K562 (cell line): ENCODE measurements around the gene TMEM154. TPM values are rescaled to one million over a fixed set of nuclear protein-coding genes. Genes with fewer than 3 reads are reported as not detected.

Experiments used
- ATAC-seq: fragments of 200-7000 bp; cut with Tn5 transposase; 3 replicates; pipeline ENCODE4 v1.9.1; 2020; ENCODE audit warnings: moderate library complexity
- BruUV-seq: library from RNA; stranded (reverse); fragments of 400-500 nt; replicated peaks from 2 replicates; lab custom pipeline; 2021; lab: Mats Ljungman, UMichigan
- CTCF ChIA-PET: fragments of 300-600 bp; formaldehyde crosslinking; extraction: SDS; loops from one replicate; lab custom pipeline; 2021; ENCODE audit warnings: low intra/inter-chr PET ratio; lab: Yijun Ruan, JAX
- POLR2A ChIA-PET: fragments of 300-600, 350-650 bp; sonication (Branson Sonifier 250); formaldehyde crosslinking; extraction: SDS; loops from one replicate; lab custom pipeline; 2021; ENCODE audit warnings: antibody characterized with exemption, inconsistent platforms; lab: Yijun Ruan, JAX
- DNase-seq, 4 experiments: peaks; one replicate each; pipeline versions ENCODE4 v3.0.0 to v3.0.0-alpha.2; 2011 to 2018; ENCODE audit warnings: low spot score in 3 of 4, mixed read lengths in 3 of 4; ENCODE audit errors: extremely low read depth in 1 of 4
- FAIRE-seq: peaks from 2 replicates; lab custom pipeline; 2011; peaks lifted over from hg19 to GRCh38; lab: Jason Lieb, UNC
- H2AFZ ChIP-seq: 2 replicates; pipeline ENCODE4 v1.6.0; 2011; ENCODE audit warnings: low read depth, low read length, control low read depth, inconsistent platforms
- H3K27ac ChIP-seq: fragments of 200-600 bp; 3 replicates; pipeline ENCODE4 v1.8.0; 2011; ENCODE audit warnings: low read depth, mild to moderate bottlenecking, control low read depth, inconsistent platforms, low read length, moderate library complexity, mixed read lengths; ENCODE audit errors: extremely low read depth
- H3K27me3 ChIP-seq, 2 experiments: fragments of 300-600 bp in 1 of 2; 2 replicates in 1 of 2; 3 replicates in 1 of 2; pipeline versions ENCODE4 v1.6.0 to v1.8.0; 2011; ENCODE audit warnings: inconsistent platforms in 2 of 2, low read length in 2 of 2, mild to moderate bottlenecking in 1 of 2, mixed read lengths in 1 of 2, moderate library complexity in 1 of 2; ENCODE audit not compliant: control insufficient read depth in 2 of 2, insufficient read depth in 2 of 2
- H3K36me3 ChIP-seq: fragments of 300-600 bp; 3 replicates; pipeline ENCODE4 v1.8.0; 2011; ENCODE audit warnings: mild to moderate bottlenecking, low read length, inconsistent platforms; ENCODE audit not compliant: control insufficient read depth, insufficient read depth
- H3K4me1 ChIP-seq, 2 experiments: fragments of 200-600 bp in 1 of 2; replicated peaks in 1 of 2; 2 replicates in 1 of 2; 3 replicates in 1 of 2; pipeline versions ENCODE4 v1.5.1 to v1.8.0; 2011; ENCODE audit warnings: inconsistent platforms in 2 of 2, low read length in 2 of 2, mild to moderate bottlenecking in 1 of 2, mixed read lengths in 1 of 2, moderate library complexity in 1 of 2; ENCODE audit not compliant: control insufficient read depth in 2 of 2, insufficient read depth in 2 of 2
- H3K4me2 ChIP-seq: 2 replicates; pipeline ENCODE4 v1.6.1; 2011; ENCODE audit warnings: low read length, control low read depth, inconsistent platforms, mixed read lengths; ENCODE audit not compliant: insufficient read depth
- H3K4me3 ChIP-seq: fragments of 200-600 bp; sonication (generic), shearing (Covaris generic); 2 replicates; pipeline ENCODE4 v1.5.1; 2016; ENCODE audit warnings: control low read depth, inconsistent platforms
- H3K79me2 ChIP-seq: fragments of 200-600 bp; 3 replicates; pipeline ENCODE4 v1.8.0; 2011; ENCODE audit warnings: low read length, inconsistent platforms; ENCODE audit not compliant: control insufficient read depth, insufficient read depth
- H3K9ac ChIP-seq, 2 experiments: 2 replicates each; pipeline versions ENCODE4 v1.6.0 to v1.6.1; 2011; ENCODE audit warnings: low read depth in 2 of 2, low read length in 2 of 2, control low read depth in 1 of 2, inconsistent platforms in 1 of 2, mild to moderate bottlenecking in 1 of 2, mixed read lengths in 1 of 2; ENCODE audit not compliant: insufficient read depth in 1 of 2
- H3K9me1 ChIP-seq: one replicate; pipeline ENCODE4 v1.6.0; 2011; ENCODE audit warnings: inconsistent platforms, mild to moderate bottlenecking, low read length, moderate library complexity; ENCODE audit not compliant: control insufficient read depth, insufficient read depth
- H3K9me3 ChIP-seq: replicated peaks from 2 replicates; pipeline ENCODE4 v1.5.1; 2011; ENCODE audit warnings: low read depth, low read length, inconsistent platforms; ENCODE audit not compliant: control insufficient read depth, insufficient read depth
- H4K20me1 ChIP-seq: replicated peaks from 2 replicates; pipeline ENCODE4 v1.6.1; 2011; ENCODE audit warnings: low read length, inconsistent platforms, mixed read lengths; ENCODE audit not compliant: control insufficient read depth, insufficient read depth
- MYBL2 ChIP-seq, 2 experiments: fragments of 450-650 bp in 1 of 2; sonication (generic) in 1 of 2; formaldehyde crosslinking in 1 of 2; IDR thresholded peaks; 2 replicates each; pipeline versions ENCODE4 v1.6.1 to v1.8.1; 2017 to 2022; ENCODE audit warnings: borderline replicate concordance in 1 of 2, inconsistent platforms in 1 of 2, low read depth in 1 of 2, mild to moderate bottlenecking in 1 of 2, missing genetic modification reagents in 1 of 2, moderate library complexity in 1 of 2
- PCBP1 ChIP-seq: fragments of 200-400 bp; formaldehyde crosslinking; IDR thresholded peaks from 2 replicates; pipeline ENCODE4 v1.6.1; 2018; ENCODE audit warnings: mild to moderate bottlenecking, low read depth, low read length; ENCODE audit not compliant: poor library complexity, severe bottlenecking
- WGBS: fragments of 100-300 bp; shearing (Covaris generic); methylation state at CpG from one replicate; pipeline ENCODE4 v1.1.6; 2016; ENCODE audit warnings: low coverage, mixed read lengths; ENCODE audit not compliant: insufficient coverage; ENCODE audit errors: missing lambda C conversion rate; 5-methylcytosine and 5-hydroxymethylcytosine counted together
- in situ Hi-C: fragments of 300-500 bp; cut with MboI; formaldehyde crosslinking; loops from 4 replicates; pipeline ENCODE4 v1.15.0; 2018; ENCODE audit warnings: inconsistent platforms, mixed read lengths
- intact Hi-C: fragments of 100-400 bp; cut with micrococcal nuclease; formaldehyde crosslinking; loops from 2 replicates; pipeline ENCODE4 v1.14.2; 2022
- polyA plus RNA-seq, 8 experiments: library from polyadenylated mRNA; depleted of rRNA in 4 of 8; stranded (reverse) in 5 of 8; unstranded in 3 of 8; fragments of >200 nt; fragmentation: Nextera tagmentation in 2 of 8; fragmentation: Illumina TruSeq in 1 of 8; extraction: Ambion mirVana in 2 of 8; extraction: Trizol in 1 of 8; gene quantifications; 2 replicates each; pipeline versions ENCODE4 v1.2.1 to v1.2.3, GENCODE V29; 2011 to 2014; ENCODE audit warnings: inconsistent platforms in 1 of 8, missing spikeins in 1 of 8
- total RNA-seq, 7 experiments: library from RNA; depleted of rRNA in 6 of 7; stranded (reverse); fragments of >200 nt in 6 of 7; fragmentation: Illumina TruSeq in 2 of 7; extraction: Trizol in 2 of 7; gene quantifications; 2 replicates each; pipeline versions ENCODE4 v1.2.1 to v1.2.3, GENCODE V29; 2011 to 2021; ENCODE audit warnings: low replicate concordance in 1 of 7
- TF ChIP-seq, protein P1 (sequence below): sonication (generic); formaldehyde crosslinking; IDR thresholded peaks from 2 replicates; pipeline ENCODE4 v1.8.0; 2022; ENCODE audit warnings: mild to moderate bottlenecking, missing genetic modification reagents

TMEM154 gene
- total and polyA plus RNA-seq, 9 of the 15 experiments (the other 6 are each of a cell fraction or from before 2014, with no cell fraction given) = 0.13 to 1.8 (median 0.58) TPM

DNA sequence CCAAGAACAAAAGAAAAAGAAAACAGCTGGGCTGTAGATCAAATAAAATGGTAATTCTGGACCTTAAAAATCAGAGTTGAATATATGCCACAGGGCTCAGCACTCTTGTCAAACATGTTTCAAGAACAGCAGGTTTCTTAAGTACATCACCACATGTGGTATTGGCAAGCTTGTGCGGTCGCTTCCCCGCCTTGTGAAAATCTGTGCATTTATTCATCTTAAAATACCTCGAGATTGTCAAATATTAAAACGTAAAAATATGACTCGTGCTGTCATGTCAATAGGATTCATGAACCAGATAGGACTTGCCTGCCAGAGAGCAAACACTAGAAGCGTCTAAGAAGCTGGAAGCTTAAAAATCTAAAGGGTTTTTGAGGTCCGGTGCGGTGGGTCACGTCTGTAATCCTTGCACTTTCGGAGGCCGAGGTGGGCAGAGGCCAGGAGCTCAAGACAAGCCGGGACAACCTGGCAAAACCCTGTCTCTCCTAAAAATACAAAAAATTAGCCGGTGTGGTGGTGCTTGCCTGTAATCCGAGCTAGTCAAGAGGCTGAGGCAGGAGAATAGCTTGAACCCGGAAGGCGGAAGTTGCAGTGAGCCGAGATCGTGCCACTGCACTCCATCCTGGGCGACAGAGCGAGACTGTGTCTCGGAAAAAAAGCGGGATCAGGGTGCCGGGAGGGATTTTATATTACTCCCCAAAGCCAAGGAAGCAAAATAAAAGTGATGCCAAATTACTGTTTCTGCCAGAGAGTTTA lies 40.2 kb upstream of the TMEM154 start:
- peak overlapping the region; percentile 89 for H2AFZ ChIP-seq
- WGBS = 16% methylated on average over 24 of the region's 24 CpGs
- H3K79me2 ChIP-seq = no peaks in the 10 kb centered on the region
- POLR2A ChIA-PET = no interaction called here
- no peaks in the 10 kb centered on the region for H3K9me3 ChIP-seq
- DNase-seq (no peak), FAIRE-seq (no peak), ATAC-seq (peak; percentile 51; the same call in 1 of the 3 replicates)
- intact Hi-C loops (no loop called here), in situ Hi-C loops (loop anchor here (5.0 kb wide), 1 partner anchor 33 kb away; no protein-coding TSS in a partner anchor)
- H3K4me2 ChIP-seq = peak overlapping the region; percentile 46
- H3K4me3 ChIP-seq = no peak overlapping the region
- no peaks in the 10 kb centered on the region for H3K9me1 ChIP-seq
- no peak overlapping the region for H3K27ac ChIP-seq
- no peaks in the 10 kb centered on the region for H4K20me1 ChIP-seq
- no peaks in the 10 kb centered on the region for H3K4me1 ChIP-seq
- CTCF ChIA-PET = no interaction called here
- H3K36me3 ChIP-seq = no peaks in the 10 kb centered on the region
- no peak overlapping the region; a peak in 1 of 4 replicates for H3K9ac ChIP-seq
- BruUV-seq = no TSS peak
- peaks cover 0 to 4% of the 10 kb centered on the region in 2 experiments; a peak in 3 of 5 replicates for H3K27me3 ChIP-seq
- TF ChIP-seq, protein P1, sequence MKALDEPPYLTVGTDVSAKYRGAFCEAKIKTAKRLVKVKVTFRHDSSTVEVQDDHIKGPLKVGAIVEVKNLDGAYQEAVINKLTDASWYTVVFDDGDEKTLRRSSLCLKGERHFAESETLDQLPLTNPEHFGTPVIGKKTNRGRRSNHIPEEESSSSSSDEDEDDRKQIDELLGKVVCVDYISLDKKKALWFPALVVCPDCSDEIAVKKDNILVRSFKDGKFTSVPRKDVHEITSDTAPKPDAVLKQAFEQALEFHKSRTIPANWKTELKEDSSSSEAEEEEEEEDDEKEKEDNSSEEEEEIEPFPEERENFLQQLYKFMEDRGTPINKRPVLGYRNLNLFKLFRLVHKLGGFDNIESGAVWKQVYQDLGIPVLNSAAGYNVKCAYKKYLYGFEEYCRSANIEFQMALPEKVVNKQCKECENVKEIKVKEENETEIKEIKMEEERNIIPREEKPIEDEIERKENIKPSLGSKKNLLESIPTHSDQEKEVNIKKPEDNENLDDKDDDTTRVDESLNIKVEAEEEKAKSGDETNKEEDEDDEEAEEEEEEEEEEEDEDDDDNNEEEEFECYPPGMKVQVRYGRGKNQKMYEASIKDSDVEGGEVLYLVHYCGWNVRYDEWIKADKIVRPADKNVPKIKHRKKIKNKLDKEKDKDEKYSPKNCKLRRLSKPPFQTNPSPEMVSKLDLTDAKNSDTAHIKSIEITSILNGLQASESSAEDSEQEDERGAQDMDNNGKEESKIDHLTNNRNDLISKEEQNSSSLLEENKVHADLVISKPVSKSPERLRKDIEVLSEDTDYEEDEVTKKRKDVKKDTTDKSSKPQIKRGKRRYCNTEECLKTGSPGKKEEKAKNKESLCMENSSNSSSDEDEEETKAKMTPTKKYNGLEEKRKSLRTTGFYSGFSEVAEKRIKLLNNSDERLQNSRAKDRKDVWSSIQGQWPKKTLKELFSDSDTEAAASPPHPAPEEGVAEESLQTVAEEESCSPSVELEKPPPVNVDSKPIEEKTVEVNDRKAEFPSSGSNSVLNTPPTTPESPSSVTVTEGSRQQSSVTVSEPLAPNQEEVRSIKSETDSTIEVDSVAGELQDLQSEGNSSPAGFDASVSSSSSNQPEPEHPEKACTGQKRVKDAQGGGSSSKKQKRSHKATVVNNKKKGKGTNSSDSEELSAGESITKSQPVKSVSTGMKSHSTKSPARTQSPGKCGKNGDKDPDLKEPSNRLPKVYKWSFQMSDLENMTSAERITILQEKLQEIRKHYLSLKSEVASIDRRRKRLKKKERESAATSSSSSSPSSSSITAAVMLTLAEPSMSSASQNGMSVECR (CRISPR knock-in tag) = no peak
- TF ChIP-seq PCBP1 (no peak), MYBL2 (IDR thresholded peaks at IDR 0.05; ENCODE audit: low read depth) (no peak), MYBL2 (CRISPR knock-in tag; IDR thresholded peaks at IDR 0.05; ENCODE audit: borderline replicate concordance) (no peak)
